RPMI7951 (cell line): ENCODE measurements around the gene CCDC138. TPM values are rescaled to one million over a fixed set of nuclear protein-coding genes. Genes with fewer than 3 reads are reported as not detected.
"Not testable (repeated sequence)": the region's sequence is repeated elsewhere in the genome, so short reads cannot be mapped to it uniquely, and the experiment has no call there.

Source experiments
- DNase-seq: peaks from one replicate; pipeline ENCODE4 v3.0.0-alpha.2; 2012; ENCODE audit warnings: low read depth
- total RNA-seq: library from RNA; depleted of rRNA; stranded (reverse); fragments of >200 nt; shearing (Covaris generic); gene quantifications from 2 replicates; pipeline ENCODE4 v1.2.3, GENCODE V29; 2014; rRNA removed

Gene CCDC138, protein sequence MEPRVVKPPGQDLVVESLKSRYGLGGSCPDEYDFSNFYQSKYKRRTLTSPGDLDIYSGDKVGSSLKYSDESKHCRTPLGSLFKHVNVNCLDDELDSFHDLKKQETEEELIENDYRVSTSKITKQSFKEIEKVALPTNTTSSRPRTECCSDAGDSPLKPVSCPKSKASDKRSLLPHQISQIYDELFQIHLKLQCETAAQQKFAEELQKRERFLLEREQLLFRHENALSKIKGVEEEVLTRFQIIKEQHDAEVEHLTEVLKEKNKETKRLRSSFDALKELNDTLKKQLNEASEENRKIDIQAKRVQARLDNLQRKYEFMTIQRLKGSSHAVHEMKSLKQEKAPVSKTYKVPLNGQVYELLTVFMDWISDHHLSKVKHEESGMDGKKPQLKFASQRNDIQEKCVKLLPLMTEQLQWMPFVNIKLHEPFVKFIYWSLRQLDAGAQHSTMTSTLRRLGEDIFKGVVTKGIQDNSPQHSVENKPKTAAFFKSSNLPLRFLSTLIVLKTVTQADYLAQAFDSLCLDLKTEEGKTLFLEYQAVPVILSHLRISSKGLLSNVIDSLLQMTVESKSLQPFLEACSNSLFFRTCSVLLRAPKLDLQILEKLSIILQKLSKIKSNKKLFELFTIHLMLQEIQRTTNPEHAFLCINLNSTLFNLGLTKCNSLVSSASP
- total RNA-seq = 16.0 and 20.4 TPM in 2 replicates

DNA sequence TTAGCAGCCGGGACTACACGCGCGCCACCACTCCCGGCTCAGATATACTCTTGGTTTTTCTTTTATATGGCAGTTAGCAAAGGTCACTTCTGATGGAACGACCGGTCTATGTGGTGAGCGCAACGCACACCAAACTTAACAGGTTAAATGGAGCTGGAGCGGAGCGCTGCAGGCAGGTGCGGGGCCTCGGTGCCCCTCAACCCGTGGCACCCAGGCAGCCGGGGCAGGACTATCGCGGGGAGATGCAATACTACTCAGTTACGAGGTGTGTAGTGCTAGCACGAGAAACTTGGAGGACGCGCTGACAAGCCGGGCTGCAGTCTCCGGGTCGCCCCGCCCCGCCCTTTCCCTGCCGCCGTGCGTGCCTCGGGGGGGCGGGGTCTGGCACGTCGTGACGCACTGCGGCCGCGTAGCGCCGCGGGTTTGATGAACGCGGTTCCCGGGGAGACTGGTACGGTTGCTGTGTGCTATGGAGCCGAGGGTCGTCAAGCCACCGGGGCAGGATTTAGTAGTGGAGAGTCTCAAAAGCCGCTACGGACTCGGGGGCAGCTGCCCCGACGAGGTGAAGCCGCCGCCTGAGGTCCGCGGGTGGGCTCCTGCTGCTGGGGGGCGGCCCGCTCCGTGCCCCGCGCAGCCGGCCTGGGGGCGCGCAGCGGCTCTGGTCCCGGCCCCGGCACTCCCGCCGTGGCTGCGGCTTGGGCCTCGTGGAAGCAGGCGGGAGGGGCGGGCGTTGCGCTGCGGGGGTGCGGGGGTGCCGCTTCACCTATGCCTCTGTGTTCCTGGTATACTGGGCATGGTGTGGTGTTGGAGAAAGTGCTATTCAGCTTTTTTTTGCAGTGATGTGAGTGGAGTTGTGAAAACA, at the start of gene CCDC138:
Gene CCDC138 (plus strand): TSS at position 418 of the 862 bp plus-strand sequence. CDS start 52 bp downstream, at position 470.
- DNase-seq = peak; percentile 90

DNA sequence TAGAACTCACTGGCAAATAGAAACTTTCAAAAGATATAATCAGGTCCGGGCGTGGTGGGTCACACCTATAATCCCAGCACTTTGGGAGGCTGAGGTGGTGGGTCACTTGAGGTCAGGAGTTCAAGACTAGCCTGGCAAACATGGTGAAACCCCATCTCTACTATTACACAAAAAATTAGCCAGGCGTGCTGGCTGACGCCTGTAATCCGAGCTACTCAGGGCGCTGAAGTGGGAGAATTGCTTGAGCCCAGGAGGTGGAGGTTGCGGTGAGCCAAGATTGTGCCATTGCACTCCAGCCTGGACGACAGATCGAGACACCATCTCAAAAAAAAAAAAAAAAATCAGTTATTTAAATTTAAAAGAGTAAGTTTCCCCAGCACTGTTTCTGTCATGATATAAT, 28.6 kb upstream of the CCDC138 start:
- DNase-seq = not testable (repeated sequence)

DNA sequence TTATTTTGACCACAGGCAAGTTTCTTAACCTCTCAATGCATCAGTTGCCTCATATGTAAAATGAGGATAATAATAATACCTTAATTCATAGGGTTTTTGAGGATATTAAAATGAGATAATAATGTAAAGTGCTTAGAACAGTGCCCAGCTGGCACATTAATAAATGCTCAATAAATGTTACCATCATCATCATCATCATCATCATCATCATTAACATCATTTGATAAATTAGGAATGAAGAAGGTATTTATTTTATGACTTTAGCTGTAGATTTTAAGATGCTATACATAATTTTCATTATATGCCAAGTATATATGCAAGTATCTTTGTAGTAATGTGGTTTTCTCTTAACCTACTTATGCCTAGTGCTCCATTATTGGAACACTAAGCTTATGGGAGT, 24.0 kb upstream of the CCDC138 start:
- not testable (repeated sequence) for DNase-seq

DNA sequence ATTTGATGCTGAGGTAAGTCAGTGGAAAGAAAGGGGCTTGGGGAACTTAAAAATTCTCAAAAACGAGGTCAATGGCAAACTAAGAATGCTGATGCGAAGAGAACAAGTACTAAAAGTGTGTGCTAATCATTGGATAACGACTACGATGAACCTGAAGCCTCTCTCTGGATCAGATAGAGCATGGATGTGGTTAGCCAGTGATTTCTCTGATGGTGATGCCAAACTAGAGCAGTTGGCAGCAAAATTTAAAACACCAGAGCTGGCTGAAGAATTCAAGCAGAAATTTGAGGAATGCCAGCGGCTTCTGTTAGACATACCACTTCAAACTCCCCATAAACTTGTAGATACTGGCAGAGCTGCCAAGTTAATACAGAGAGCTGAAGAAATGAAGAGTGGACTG, 19.9 kb upstream of the CCDC138 start:
- DNase-seq = not testable (repeated sequence)

DNA sequence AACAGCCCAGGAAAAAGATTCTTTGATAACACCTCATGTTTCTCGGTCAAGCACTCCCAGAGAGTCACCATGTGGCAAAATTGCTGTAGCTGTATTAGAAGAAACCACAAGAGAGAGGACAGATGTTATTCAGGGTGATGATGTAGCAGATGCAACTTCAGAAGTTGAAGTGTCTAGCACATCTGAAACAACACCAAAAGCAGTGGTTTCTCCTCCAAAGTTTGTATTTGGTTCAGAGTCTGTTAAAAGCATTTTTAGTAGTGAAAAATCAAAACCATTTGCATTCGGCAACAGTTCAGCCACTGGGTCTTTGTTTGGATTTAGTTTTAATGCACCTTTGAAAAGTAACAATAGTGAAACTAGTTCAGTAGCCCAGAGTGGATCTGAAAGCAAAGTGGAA, 18.7 kb upstream of the CCDC138 start:
- not testable (repeated sequence) for DNase-seq

DNA sequence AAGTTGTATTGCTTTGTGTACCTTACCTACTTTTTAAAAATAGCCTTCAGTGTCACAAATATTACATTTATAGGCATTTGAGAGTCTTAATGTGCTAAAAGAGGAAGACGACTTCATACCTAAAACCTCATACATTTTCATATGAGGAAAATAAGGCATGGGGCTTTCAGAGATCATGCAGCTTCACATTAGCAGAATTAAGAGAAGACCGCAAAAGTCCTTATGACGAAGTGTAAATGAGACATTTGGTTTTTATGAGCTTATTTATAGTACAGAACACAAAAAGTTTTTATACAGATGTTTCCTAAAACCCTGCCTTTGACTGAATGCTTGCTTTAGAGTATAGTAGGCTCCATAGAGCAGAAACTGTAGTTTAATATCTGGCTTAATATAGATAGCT, 10.1 kb upstream of the CCDC138 start:
- DNase-seq = no peak

DNA sequence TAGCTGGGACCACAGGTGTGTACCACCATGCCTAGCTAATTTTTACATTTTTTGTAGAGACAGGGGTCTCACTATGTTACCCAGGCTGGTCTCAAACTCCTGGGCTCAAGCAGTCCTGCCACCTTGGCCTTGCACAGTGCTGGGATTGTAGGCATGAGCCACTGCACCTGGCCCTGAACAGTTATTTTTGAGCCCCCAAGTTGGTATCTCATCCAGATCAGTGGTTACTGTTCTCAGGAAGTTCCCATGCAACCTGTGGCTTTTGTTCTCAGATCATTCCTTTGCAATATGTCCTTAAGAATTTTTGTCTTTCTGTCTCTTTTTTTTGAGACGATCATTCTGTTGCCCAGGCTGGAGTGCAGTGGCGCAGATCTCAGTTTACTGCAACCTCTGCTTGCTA, 7.7 kb upstream of the CCDC138 start:
- DNase-seq = no peak

DNA sequence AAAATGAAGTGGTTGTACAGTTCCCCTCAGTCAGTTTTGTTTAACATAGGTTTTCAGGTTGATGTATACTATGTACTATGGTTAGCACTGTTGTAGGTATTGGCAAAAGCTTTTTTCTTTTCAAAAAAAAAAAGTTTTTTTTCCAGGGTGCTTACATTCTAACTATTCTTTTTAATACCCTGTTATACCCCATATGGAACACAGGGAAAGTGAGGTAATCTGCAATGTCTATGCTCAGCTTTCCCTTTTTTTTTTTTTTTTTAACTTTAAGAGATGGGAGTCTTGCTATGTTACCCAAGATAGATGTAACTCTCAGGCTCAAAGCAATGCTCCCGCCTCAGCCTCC, 590 bp upstream of the CCDC138 start:
- DNase-seq = no peak

DNA sequence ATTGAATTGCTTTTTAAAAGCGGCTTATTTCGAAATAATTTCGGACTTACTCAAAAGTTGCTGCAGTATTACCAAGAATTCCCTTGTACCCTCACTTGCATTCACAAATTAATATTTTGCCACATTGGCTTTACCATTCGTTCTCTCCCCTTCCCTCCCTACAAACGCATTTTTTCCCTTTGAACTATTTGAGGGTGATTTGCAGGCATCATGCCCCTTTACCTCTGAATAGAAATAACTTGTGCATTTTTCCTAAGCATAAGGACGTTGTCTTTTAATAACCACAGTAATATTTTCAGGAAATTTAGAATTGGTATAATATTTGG, 608 bp downstream of the CCDC138 start:
- peak; percentile 1 for DNase-seq

DNA sequence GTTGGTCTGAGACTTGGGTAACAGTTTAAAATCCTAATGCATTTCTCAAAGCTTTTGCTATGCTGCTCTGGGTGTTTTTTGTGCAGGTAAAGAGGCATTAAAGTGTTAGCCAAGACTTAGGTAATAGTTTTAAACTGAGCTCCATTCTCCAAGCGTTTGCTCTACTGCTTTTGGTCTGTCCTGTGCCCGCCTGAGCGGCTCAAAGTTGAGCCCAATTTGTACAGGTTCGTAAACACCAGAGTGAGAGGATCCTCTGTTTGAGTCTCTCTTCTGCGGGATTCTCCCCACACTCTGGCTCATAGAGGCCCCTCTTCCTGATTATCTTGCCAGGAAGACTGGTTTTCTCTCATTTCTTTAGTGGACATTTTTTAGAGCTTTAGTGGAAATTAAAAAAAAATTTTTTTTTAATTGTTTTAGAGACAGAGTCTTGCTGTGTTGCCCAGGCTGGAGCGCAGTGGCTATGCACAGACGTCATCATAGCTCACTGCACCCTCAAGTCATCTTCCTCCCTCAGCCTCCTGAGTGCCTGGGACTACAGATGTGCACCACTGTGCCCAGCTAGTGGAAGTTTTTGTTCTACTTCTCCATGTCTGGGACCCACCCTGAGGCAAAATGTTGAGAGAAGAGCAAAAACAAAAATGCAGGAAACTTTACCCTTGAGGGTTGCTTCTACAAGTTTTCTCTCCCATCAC, 16.6 kb downstream of the CCDC138 start:
- no peak for DNase-seq

DNA sequence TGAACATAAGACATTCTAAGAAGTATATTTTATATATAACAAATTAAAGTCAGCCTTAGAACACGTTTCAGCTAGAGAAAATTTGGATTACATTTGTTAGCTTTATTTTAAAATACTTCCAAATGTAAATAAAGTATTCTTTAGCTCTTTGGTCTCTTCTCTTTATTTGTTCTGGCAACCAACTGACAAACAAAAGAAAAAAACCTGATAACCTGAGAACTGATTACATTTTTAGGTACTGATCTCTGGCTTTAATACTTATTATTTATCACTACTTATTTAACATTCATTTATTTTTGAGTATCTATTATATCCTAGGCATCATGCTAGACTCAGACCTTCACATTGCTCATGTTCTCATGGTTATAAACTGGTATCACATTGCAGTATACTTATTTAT, 18.5 kb downstream of the CCDC138 start:
- DNase-seq = no peak

DNA sequence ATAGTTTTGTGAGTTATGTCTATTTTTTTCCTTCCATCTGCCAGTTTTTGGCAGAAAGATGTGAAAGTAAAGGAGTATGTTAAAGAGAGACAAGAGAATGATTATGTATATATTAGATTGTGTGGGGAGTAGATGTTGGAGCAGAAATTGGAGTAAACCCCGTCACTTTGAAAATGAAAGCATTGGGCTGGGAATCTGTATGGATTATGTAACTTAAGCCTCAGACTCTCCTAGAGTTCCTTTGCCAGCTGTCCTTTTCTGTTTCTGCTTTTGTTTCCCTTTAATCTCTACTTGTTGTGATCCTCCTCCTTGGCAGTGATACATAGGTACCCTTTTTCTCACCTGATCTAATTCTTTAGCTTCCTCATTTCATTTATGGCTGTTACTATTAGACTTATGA, 19.2 kb downstream of the CCDC138 start:
- DNase-seq = no peak

DNA sequence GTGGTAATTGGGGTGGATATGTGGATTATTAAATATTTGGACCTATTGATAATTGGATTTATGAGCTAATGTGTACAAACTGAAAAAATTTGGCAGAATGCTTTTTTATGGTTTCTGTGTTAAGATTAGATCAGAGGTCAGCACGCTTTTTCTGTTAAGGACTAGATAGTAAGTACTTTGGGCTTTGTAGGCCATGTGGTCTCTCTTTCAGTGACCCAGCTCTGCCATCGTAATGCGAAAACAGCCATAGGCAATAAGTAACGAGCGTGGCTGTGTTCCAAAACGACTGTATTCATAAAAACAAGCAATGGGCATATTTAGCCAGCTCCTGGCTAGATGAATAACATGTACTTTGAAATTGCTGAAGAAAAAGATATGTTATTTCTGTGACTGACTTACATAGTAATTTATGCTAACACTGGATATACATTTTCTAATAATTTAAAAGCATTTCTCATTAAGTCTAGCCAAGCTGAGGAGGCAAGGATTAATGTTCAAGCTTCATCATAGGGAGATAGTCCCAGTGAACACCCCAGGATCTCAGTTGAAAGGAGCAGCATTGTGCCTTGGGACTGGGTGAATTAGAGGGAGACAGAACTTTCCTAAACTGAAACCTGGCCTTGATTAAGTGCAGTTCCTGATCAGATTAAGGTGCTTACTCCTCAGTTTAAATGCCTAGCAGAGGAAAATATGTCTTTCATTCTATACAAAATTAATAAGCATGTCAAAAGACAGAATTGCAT, 20.0 kb downstream of the CCDC138 start:
- DNase-seq = no peak

DNA sequence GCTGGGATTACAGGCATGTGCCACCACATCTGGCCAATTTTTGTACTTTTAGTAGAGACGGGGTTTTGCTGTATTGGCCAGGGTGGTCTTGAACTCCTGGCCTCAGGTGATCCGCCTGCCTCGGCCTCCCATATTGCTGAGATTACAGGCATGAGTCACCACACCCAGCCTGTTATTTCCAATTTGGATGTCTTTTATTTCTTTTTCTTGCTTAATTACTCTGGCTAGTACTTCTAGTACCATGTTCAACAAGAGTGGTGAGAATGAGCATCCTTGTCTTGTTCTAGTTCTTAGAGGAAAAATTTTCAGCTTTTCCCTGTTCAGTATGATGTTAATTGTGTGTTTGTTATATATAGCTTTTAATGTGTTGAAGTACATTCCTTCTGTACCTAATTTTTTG, 23.4 kb downstream of the CCDC138 start:
- DNase-seq = no peak

DNA sequence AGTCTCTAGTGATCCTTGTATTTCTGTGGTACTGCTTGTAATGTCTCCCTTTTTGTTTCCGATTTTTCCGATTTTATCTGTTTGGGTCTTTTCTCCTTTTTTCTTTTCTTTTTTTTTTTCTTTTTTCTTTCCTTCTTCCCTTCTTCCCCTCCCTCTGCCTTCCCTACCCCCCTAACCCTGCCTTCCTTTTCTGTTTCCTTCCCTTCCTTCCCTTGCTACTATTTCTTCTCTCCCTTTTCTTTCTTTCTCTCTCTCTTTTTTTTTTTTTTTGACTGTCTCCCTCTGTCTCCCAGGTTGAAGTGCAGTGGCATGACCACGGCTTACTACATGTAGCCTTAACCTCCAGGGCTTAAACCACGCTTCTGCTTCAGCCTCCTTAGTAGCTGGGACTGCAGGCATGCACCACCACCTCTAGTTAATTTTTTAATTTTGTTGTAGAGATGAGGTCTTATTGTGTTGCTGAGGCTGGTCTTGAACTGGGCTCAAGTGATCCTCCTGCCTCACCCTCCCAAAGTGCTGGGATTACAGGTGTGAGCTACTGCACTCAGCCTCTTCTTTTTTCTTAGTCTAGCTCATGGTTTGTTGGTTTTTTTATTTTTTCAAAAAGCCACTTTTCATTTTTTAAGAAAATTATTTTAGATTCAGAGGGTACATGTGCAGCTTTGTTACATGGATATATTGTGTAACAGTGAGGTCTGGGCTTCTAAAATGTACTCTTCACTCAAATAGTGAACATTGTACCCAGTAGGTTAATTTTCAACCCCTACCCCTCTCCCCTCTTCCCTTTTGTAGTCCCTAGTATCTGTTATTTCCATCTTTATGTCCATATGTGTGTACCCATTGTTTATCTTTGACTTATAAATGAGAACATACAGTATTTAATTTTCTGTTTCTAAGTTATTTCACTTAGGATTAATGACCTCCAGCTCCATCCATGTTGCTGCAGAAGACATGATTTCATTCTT, 24.7 kb downstream of the CCDC138 start:
- no peak for DNase-seq

DNA sequence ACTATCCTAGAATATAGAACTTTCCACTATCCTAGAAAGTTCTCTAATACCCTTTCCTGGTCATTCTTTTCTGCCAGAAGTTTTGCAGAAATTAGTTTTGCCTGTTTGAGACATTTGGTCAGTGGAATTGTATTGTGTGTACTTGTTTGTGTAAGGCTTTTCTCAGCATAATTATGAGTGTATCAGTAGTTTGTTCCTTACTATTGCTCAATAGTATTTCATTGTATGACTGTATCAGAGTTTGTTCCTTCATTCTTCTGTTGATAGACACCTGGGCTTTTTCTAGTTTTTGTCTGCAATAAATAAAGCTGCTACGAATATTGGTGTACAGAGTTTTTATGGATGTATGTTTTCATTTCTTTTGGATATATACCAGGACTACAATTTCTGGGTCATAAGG, 27.2 kb downstream of the CCDC138 start:
- DNase-seq = no peak

DNA sequence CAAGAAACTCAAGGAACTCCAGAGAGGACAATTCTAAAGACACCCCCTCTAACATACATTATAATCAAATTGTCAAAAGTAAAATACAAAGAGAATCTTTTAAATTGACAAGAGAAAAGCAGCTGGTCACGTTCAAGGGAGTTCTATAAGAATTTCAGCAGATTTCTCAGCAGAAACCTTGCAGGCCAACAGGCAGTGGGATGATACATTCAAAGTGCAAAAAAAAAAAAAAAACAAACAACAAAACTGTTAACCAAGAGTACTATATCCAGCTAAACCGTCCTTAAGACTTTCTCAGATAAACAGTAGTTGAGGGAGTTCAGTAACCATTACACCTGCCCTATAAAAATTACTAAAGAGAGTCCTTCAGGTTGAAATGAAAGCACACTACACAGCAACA, 33.9 kb downstream of the CCDC138 start:
- DNase-seq = no peak

DNA sequence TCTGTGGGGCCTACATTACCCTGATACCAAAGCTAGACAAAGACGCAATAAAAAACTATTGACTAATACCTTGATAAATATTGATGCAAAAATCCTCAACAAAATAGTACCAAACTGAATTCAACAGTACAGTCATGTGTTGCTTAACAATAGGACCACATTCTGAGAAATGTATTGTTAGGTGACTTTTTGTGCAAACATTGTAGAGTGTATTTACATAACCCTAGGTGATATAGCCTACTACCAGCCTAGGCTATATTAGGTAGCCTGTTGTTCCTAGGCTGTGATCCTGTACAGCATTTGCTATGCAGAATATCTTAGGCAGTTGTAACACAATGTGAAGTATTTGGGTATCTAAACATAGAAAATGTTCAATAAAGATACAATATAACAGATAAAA, 36.7 kb downstream of the CCDC138 start:
- DNase-seq = no peak

DNA sequence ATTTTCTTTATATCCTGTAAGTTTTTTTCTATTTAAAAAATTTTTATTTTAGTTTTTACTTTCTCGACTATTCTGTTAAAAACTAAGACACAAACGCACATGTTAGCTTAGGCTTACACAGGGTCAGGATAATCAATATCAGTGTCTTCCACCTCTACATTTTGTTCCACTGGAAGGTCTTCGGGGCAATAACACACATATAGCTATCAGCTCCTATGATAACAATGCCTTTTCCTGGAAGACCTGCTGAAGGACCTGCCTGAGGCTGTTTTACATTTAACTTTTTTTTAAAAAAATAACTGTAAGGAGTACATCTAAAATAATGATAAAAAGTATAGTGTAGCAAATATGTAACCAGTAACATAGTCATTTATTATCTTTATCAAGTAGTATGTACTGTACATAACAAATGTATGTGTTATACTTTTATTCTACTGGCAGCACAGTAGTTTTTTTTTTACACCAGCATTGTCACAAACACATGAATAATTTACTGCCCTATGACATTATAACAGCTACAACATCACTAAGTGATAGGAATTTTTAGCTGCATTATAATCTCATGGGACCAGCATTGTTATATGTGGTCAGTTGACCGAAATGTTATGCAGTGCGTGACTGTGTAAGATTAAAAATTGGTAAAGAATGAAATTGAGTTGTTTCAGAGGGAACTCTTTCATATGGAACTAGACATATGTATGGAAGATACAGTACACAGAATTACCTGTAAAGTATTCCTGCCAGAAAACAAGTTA, 37.9 kb downstream of the CCDC138 start:
- no peak for DNase-seq
